AG04450 (cell line): ENCODE results near the gene WFDC13. TPM values are rescaled to one million over a fixed set of nuclear protein-coding genes. Genes with fewer than 3 reads are reported as not detected.
A peak's percentile ranks its signal among the peaks of the same experiment; 100 is the strongest.
"Not testable (repeated sequence)": the region's sequence is repeated elsewhere in the genome, so short reads cannot be mapped to it uniquely, and the experiment has no call there.

Experiments used
- CTCF ChIA-PET: fragments of 300-600, 350-600 bp; formaldehyde crosslinking; extraction: SDS; loops from one replicate; lab custom pipeline; 2022; ENCODE audit warnings: antibody characterized with exemption, inconsistent platforms; lab: Charles Lee
- POLR2A ChIA-PET: fragments of 350-600 bp; formaldehyde crosslinking; extraction: SDS; loops from one replicate; lab custom pipeline; 2021; ENCODE audit warnings: antibody characterized with exemption, inconsistent platforms; lab: Yijun Ruan, JAX
- DNase-seq: peaks from one replicate; pipeline ENCODE4 v3.0.0-alpha.2; 2011; ENCODE audit warnings: low read depth, low spot score
- H3K27ac ChIP-seq: one replicate; pipeline ENCODE4 v1.5.1; 2012; ENCODE audit warnings: low read depth, low read length, control low read depth
- H3K27me3 ChIP-seq: one replicate; pipeline ENCODE4 v1.6.0; 2012; ENCODE audit warnings: low read length; ENCODE audit not compliant: control insufficient read depth, insufficient read depth
- H3K4me3 ChIP-seq: 2 replicates; pipeline ENCODE4 v1.5.1; 2011; ENCODE audit warnings: mild to moderate bottlenecking, low read depth, low read length, control low read depth
- H3K9me3 ChIP-seq: 2 replicates; pipeline ENCODE4 v1.5.1; 2012; ENCODE audit warnings: low read length; ENCODE audit not compliant: control insufficient read depth, insufficient read depth
- CTCF ChIP-seq: IDR thresholded peaks from 2 replicates; pipeline ENCODE4 v1.5.1; 2011; ENCODE audit warnings: low read depth, low read length, control low read depth, inconsistent platforms
- polyA plus RNA-seq: library from polyadenylated mRNA; depleted of rRNA; stranded (reverse); fragments of >200 nt; gene quantifications from 2 replicates; pipeline ENCODE4 v1.2.3, GENCODE V29; 2011

The WFDC13 gene
- polyA plus RNA-seq, 1 experiment = not detected

GRCh38 chr20:45685896-45686295 lies 15.9 kb upstream of the WFDC13 start:
- POLR2A ChIA-PET = no interaction called here
- no peak overlapping the region for H3K4me3 ChIP-seq
- DNase-seq = no peak
- TF ChIP-seq CTCF = 0 out of 2 replicates have a peak, but pooled peaks have one; percentile 4
- no peaks in the 10 kb centered on the region for H3K27me3 ChIP-seq
- H3K9me3 ChIP-seq = no peaks in the 10 kb centered on the region
- H3K27ac ChIP-seq = no peak overlapping the region
- CTCF ChIA-PET = no interaction called here

- H3K9me3 ChIP-seq, H3K27ac ChIP-seq, POLR2A ChIA-PET, CTCF ChIA-PET, H3K4me3 ChIP-seq, DNase-seq, H3K27me3 ChIP-seq: not testable (repeated sequence)
These were observed 8.5 kb upstream of the WFDC13 start for GRCh38 chr20:45693346-45693745.

- ChIA-PET POLR2A (no interaction called here), CTCF (no interaction called here)
- no peak for DNase-seq
- Histone ChIP-seq H3K4me3 (no peak overlapping the region), H3K27me3 (no peaks in the 10 kb centered on the region), H3K9me3 (no peaks in the 10 kb centered on the region; the same call in 1 of the 2 replicates), H3K27ac (no peak overlapping the region)
- no peak for TF ChIP-seq CTCF
These were observed 6.3 kb upstream of the WFDC13 start for GRCh38 chr20:45695496-45695895.

- H3K27ac ChIP-seq = no peak overlapping the region
- no peaks in the 10 kb centered on the region for H3K9me3 ChIP-seq
- ChIA-PET POLR2A (no interaction called here), CTCF (interaction anchor here (2.0 kb wide), 1 partner anchor 70 kb away, joined by 7 read pairs; no protein-coding TSS in a partner anchor)
- peaks cover 4% of the 10 kb centered on the region for H3K27me3 ChIP-seq
- DNase-seq = no peak
- no peak for TF ChIP-seq CTCF
- no peak overlapping the region for H3K4me3 ChIP-seq
These were observed 734 bp upstream of the WFDC13 start for GRCh38 chr20:45701104-45701503.

- TF ChIP-seq CTCF = no peak
- Histone ChIP-seq H3K4me3 (no peak within 1 kb of the TSS), H3K27me3 (peaks cover 4% of the 10 kb centered on the region), H3K27ac (no peak within 1 kb of the TSS), H3K9me3 (no peaks in the 10 kb centered on the region)
- ChIA-PET CTCF (no interaction called here), POLR2A (no interaction called here)
- DNase-seq = no peak
These were observed 3.3 kb downstream of the WFDC13 start, which contains the start of gene WFDC10B for GRCh38 chr20:45704969-45705637. TSS of gene WFDC10B (minus strand) at chr20:45705019. CDS start at chr20:45685992, 19,027 bp downstream.

GRCh38 chr20:45716141-45716688 lies 14.4 kb downstream of the WFDC13 start:
- POLR2A ChIA-PET, CTCF ChIA-PET, H3K27me3 ChIP-seq, H3K4me3 ChIP-seq, H3K9me3 ChIP-seq, H3K27ac ChIP-seq, DNase-seq: not testable (repeated sequence)
